Stomach (tissue), 9 donors: Measurements from ENCODE around the gene SLC1A5. TPM values are rescaled to one million over a fixed set of nuclear protein-coding genes. Genes with fewer than 3 reads are reported as not detected.
"Not testable (repeated sequence)": the region's sequence is repeated elsewhere in the genome, so short reads cannot be mapped to it uniquely, and the experiment has no call there.

Experiments used
- DNase-seq, 2 donors: peaks; one replicate each; pipeline versions ENCODE4 v3.0.0 to v3.0.0-alpha.2; 2013 to 2019
- H3K27ac ChIP-seq, 5 donors: fragments of 200-600 bp in 4 of 5; sonication (generic) in 4 of 5; one replicate each; pipeline ENCODE4 v1.5.1; 2013 to 2019; ENCODE audit warnings: mild to moderate bottlenecking in 1 of 5, moderate library complexity in 1 of 5
- H3K27me3 ChIP-seq, 3 donors: fragments of 200-600 bp; sonication (generic); one replicate each; pipeline ENCODE4 v1.5.1; 2017 to 2019; ENCODE audit warnings: mixed run types in 1 of 3
- H3K36me3 ChIP-seq, 4 donors: fragments of 200-600 bp; sonication (generic); 1 replicate in 3 of 4; 2 replicates in 1 of 4; pipeline ENCODE4 v1.5.1; 2016 to 2019
- H3K4me1 ChIP-seq, 4 donors: fragments of 200-600 bp; sonication (generic); one replicate each; pipeline ENCODE4 v1.5.1; 2016 to 2019
- H3K4me3 ChIP-seq, 4 donors: fragments of 200-600 bp; sonication (generic) in 3 of 4; one replicate each; pipeline ENCODE4 v1.5.1; 2016 to 2019; ENCODE audit warnings: mild to moderate bottlenecking in 1 of 4
- H3K9me3 ChIP-seq, 4 donors: fragments of 200-600 bp; sonication (generic); one replicate each; pipeline ENCODE4 v1.5.1; 2016 to 2019
- CTCF ChIP-seq, 7 experiments: fragments of 450-650 bp in 4 of 7; fragments of 200-600 bp in 3 of 7; sonication (generic) in 3 of 7; IDR thresholded peaks; one replicate each; pipeline ENCODE4 v1.5.1; 2016 to 2019; ENCODE audit warnings: antibody characterized with exemption in 7 of 7, control low read depth in 2 of 7, mild to moderate bottlenecking in 1 of 7
- EP300 ChIP-seq: sonication (generic); formaldehyde crosslinking; IDR thresholded peaks from one replicate; pipeline ENCODE4 v1.6.1; 2017; ENCODE audit warnings: antibody characterized with exemption
- POLR2A ChIP-seq, 4 donors: fragments of 450-650 bp; IDR thresholded peaks; one replicate each; pipeline ENCODE4 v1.6.1; 2016; ENCODE audit warnings: antibody characterized with exemption in 4 of 4, control low read depth in 2 of 4, mild to moderate bottlenecking in 1 of 4, moderate library complexity in 1 of 4
- POLR2AphosphoS5 ChIP-seq, 3 donors: sonication (generic); formaldehyde crosslinking; IDR thresholded peaks; one replicate each; pipeline ENCODE4 v1.6.1; 2016; ENCODE audit warnings: antibody characterized with exemption in 3 of 3
- WGBS, 5 donors: extraction: QIAGEN DNeasy Blood & Tissue Kit in 3 of 5; methylation state at CpG; one replicate each; pipeline versions ENCODE4 v1.1.5 to v1.1.7; 2013 to 2018; 5-methylcytosine and 5-hydroxymethylcytosine counted together
- intact Hi-C: fragments of 100-400 bp; cut with DNase I; formaldehyde crosslinking; loops from one replicate; pipeline ENCODE4 v1.15.1; 2023; ENCODE audit warnings: low total_unique reads
- polyA plus RNA-seq, 3 donors: library from polyadenylated mRNA; stranded (reverse); fragments of 200-250 nt; gene quantifications; one replicate each; pipeline ENCODE4 v1.2.3, GENCODE V29; 2013
- total RNA-seq, 5 donors: library from RNA; depleted of rRNA; stranded (reverse); fragments of >200 nt; gene quantifications; one replicate each; pipeline versions ENCODE4 v1.1.0 to v1.2.3, GENCODE V29; 2014 to 2016
- donor health status: healthy with polysubstance abuse.
- donor health status: Bipolar disorder and iron deficiency.
- donor health status: healthy.

SLC1A5 gene
- total and polyA plus RNA-seq, 8 donors = 18.7 to 106 (median 31.4) TPM

- H3K27ac ChIP-seq = no peak overlapping the region
- no peaks in the 10 kb centered on the region for H3K36me3 ChIP-seq
- intact Hi-C loops = no loop called here
- H3K4me1 ChIP-seq = peaks cover 0 to 11% (median 7%) of the 10 kb centered on the region in 4 donors
- H3K4me3 ChIP-seq = no peak overlapping the region
- H3K9me3 ChIP-seq = no peaks in the 10 kb centered on the region
- no peak for TF ChIP-seq CTCF (IDR thresholded peaks at IDR 0.05)
- no peak for DNase-seq
- 76 to 90% (median 84%) methylated on average over 6 of the region's 6 CpGs for WGBS, 5 donors
- no peaks in the 10 kb centered on the region for H3K27me3 ChIP-seq
These were observed 34.7 kb upstream of the SLC1A5 start for GRCh38 chr19:46823049-46823448.

GRCh38 chr19:46822410-46822787 is 34.0 kb upstream of the SLC1A5 start:
- H3K4me3 ChIP-seq, H3K27ac ChIP-seq, H3K27me3 ChIP-seq, DNase-seq, intact Hi-C loops, H3K36me3 ChIP-seq, H3K9me3 ChIP-seq: not testable (repeated sequence)
- 91 to 96% (median 92%) methylated on average over 4 of the region's 4 CpGs for WGBS, 5 donors
- H3K4me1 ChIP-seq = peaks cover 0 to 11% (median 7%) of the 10 kb centered on the region in 4 donors

GRCh38 chr19:46821512-46822409 is 33.4 kb upstream of the SLC1A5 start:
- peak in 1 of 2 donors; percentile 49 for DNase-seq
- TF ChIP-seq CTCF (IDR thresholded peaks at IDR 0.05) = no peak
- TF ChIP-seq EP300 = no peak
- TF ChIP-seq POLR2AphosphoS5 (IDR thresholded peaks at IDR 0.05) = no peak
- TF ChIP-seq POLR2A (IDR thresholded peaks at IDR 0.05) = no peak
- Histone ChIP-seq H3K36me3 (no peaks in the 10 kb centered on the region), H3K4me1 (peaks cover 0 to 11% (median 7%) of the 10 kb centered on the region in 4 donors), H3K27me3 (no peaks in the 10 kb centered on the region), H3K9me3 (no peaks in the 10 kb centered on the region), H3K4me3 (no peak overlapping the region), H3K27ac (peak overlapping the region in 1 of 5 donors; percentile 59)
- WGBS, 5 donors = 56 to 76% (median 68%) methylated on average over 15 to 18 of the region's 18 CpGs
- intact Hi-C loops = no loop called here

GRCh38 chr19:46818812-46819211 is 30.4 kb upstream of the SLC1A5 start:
- H3K4me1 ChIP-seq = peaks cover 10 to 23% (median 15%) of the 10 kb centered on the region in 4 donors

More at GRCh38 chr19:46818812-46819211, 30.4 kb upstream of the SLC1A5 start:
- Histone ChIP-seq H3K27me3 (no peaks in the 10 kb centered on the region), H3K27ac (no peak overlapping the region), H3K4me3 (no peak overlapping the region), H3K9me3 (no peaks in the 10 kb centered on the region), H3K36me3 (no peaks in the 10 kb centered on the region)
- TF ChIP-seq POLR2A (IDR thresholded peaks at IDR 0.05) (no peak), POLR2AphosphoS5 (IDR thresholded peaks at IDR 0.05) (no peak), CTCF (IDR thresholded peaks at IDR 0.05) (no peak), EP300 (no peak)
- WGBS, 5 donors = 87 to 95% (median 94%) methylated on average over 2 of the region's 2 CpGs
- DNase-seq = no peak
- intact Hi-C loops = no loop called here
